Measurements from ENCODE around the gene MPI.
"Not testable (repeated sequence)": the region's sequence is repeated elsewhere in the genome, so short reads cannot be mapped to it uniquely, and the experiment has no call there.

The MPI gene

GRCh38 chr15:74893627-74894026, 3.8 kb downstream of the MPI start:
- no peak for DNase-seq

- DNase-seq, result not testable (repeated sequence)
These were observed 4.5 kb downstream of the MPI start for GRCh38 chr15:74894383-74894782.

GRCh38 chr15:74895830-74896229, 6.0 kb downstream of the MPI start:
- DNase-seq, result no peak

DNA sequence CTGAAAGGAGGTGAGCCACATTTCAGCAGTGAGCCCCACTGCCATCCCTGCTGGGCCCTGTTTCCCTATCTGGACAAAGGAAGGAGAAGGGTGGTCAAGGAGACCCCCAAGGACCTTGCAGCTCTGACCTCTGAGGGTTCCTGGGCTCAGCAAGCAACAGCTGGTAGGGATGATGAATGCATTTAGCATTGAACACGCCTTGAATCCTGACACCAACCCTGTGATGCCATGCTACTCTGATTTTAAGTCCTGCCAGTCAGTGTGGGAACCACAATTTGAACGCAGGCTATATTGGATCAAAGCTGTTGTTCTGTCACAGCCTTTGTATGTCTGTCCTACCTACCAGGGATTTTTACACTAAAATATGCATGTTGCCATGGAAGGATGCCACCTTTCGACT, 6.5 kb downstream of the MPI start:
- DNase-seq, result no peak

GRCh38 chr15:74897300-74897701, 7.5 kb downstream of the MPI start:
- DNase-seq, result no peak

GRCh38 chr15:74901612-74902063, 11.8 kb downstream of the MPI start:
- peak; percentile 55 for DNase-seq

DNA sequence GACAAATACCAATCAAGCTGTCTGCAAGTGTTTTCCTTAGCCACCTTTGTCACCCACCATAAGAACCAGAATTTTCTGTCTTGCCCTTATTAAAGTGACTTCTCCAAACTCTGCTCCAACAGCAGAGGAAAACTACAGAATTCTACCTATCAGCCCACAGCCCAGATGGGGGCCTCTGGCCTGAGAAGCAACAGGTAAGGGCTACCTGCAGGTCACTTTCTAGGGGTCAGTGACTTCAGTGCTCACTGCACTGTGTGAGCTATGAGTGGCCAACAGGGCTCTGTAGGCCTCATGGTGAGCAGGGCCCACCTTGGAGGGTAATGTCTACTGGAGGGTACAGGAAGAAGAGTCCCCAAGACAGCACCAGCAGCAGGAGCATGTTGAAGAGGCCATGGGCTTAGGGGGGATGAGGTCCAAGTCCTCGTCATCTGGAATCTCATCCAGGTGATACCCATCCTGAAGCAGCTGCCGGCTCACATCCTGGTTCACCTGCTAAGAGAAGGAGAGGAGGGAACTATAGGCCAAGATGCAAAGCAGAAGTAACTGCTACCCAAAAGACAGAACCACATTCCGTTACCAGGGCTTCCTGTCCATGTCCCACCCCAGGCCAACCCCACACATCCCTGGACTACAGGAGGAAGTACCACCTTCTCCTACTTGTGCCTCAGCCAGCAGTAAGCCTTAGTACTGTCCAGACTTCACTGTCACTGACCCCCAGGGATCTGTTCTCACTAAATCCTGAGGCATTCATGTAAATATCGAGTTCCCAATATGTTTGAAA, 12.6 kb downstream of the MPI start:
- DNase-seq, result no peak

- DNase-seq, result no peak
These were observed 13.8 kb downstream of the MPI start for GRCh38 chr15:74903676-74904075.

DNA sequence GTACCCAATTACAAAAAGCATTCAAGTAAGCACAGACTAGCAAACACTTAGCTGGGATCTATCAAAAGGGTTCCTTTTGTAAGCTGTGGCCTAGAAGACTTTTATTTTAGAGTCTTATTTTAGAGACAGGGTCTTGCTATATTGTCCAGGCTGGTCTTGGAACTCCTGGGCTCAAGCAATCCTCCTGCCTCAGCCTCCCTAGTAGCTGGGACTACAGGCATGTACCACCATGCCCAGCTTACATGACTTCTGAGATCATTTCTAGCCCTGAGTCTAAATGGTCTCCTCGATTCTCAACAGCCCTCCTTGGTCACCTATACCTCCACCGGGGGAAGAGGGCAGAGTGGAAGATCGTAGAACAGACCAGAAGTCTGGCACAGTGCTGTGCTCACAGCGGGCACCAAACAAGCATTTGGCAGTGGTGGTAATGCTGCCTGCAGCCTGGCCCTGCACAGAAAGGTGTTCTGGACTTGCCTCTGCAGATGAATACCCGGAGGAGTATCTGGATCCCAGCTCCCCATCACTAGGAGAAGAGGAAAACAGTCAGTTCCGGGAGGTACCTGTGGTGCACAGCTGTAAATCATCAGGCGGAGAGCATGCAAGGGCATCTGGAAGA, 14.5 kb downstream of the MPI start:
- no peak for DNase-seq

GRCh38 chr15:74906067-74906449, 16.2 kb downstream of the MPI start:
- DNase-seq, result peak; percentile 57

- DNase-seq, result peak; percentile 90
These were observed 16.8 kb downstream of the MPI start, which contains the start of gene FAM219B for GRCh38 chr15:74906450-74907162. FAM219B (minus strand) TSS chr15:74906851; CDS start chr15:74906800, 51 bp downstream.

DNA sequence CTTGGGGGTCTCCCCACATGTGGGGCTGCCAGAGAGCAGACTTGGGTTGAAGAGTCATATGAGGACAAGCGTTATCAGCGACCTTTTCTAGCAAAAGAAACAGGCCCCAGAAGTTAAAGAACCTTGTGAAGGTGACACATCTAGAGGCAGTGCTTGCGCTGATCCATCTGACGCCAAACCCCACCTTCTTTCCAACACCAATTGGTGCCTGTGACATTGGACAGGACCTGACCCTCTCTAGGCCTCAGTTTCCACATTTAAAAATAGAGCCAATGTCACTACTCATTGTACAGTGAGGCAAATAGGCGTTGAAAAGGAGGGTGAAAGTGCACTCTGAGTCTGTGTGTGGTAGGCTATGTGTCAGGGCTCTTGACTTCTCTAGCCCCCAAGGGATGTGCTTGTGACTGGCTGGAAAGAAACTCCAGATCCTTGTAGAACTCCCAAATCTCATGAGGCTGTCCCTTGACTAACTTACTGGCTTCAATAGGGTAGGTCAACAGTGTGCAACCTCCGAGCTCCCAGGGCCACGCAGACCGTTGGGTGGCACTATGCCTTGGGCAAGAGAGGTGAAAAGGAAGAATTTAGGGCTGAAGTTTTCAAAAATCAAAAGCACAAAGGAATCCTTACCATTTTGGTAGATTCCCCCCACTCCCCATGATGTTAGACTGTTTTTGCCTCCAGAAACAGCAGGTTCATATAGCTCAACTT, 17.5 kb downstream of the MPI start:
- peak; percentile 37 for DNase-seq

GRCh38 chr15:74908635-74909034, 18.8 kb downstream of the MPI start:
- DNase-seq, result no peak

DNA sequence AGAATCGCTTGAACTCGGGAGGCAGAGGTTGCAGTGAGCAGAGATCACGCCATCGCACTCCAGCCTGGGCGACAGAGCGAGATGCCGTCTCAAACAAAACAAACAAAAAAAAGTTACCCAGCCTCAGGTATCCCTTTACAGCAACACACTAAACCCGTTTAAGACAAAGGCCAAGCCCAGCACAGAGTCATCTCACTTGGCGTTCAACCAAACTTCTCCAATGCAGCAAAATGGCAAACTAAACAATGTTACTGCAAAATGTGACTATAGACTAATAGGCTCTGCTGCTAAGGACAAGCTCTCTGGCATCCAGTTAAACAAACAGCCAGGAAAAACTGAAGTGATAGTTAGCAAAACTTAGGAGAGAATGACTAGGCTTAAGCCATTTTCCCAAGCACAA, 23.2 kb downstream of the MPI start:
- no peak for DNase-seq

DNA sequence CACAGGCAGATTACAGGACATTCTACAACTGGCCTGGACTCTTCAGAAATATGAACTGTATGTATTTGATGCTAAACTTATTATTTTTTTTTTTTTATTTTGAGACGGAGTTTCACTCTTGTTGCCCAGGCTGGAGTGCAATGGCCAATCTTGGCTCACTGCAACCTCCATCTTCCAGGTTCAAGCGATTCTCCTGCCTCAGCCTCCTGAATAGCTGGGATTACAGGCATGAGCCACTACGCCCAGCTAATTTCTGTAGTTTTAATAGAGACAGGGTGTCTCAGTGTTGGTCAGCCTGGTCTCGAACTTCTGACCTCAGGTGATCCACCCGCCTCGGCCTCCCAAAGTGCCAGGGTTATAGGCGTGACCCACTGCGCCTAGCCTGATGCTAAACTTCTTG, 24.0 kb downstream of the MPI start:
- DNase-seq, result not testable (repeated sequence)

GRCh38 chr15:74917676-74918075, 27.8 kb downstream of the MPI start:
- DNase-seq, result no peak

DNA sequence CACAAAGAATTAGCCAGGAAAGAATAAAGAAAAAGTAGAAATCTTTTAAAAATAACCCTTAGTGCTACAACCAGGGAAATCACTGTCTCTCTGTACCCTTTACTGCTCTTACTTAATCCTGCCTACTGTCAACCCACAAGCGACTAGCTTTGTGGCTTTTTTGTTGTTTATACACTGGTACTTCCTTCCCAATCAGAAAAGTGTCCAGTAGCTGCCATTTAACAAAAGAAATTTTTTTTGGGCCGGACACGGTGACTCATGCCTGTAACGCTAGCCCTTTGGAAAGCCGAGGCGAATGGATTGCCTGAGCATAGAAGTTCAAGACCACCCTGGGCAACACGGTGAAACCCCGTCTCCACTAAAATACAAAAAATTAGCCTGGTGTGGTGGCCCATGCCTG, 30.6 kb downstream of the MPI start:
- DNase-seq, result no peak

- no peak for DNase-seq
These were observed 34.7 kb downstream of the MPI start for GRCh38 chr15:74924525-74924924.

GRCh38 chr15:74928771-74929198, 38.9 kb downstream of the MPI start:
- DNase-seq, result no peak

DNA sequence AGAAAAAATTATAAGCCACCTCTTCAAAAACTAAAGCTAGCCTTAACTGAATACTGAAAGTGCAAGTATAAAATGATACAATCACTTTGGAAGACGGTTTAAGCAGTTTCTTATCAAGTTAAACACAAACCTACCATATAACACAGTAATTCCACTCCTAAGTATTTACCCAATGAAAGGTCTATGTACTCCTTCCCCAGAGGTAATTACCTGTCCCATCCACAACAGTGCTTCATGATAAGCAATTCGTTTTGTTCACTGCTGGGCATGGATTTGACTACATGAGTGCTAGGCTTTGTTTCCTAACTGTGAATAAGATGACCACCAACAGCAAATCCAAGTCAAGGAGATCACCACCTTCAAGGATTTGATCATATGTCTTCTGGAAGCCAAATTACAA, 43.7 kb downstream of the MPI start:
- DNase-seq, result no peak

- DNase-seq, result not testable (repeated sequence)
These were observed 45.4 kb downstream of the MPI start for GRCh38 chr15:74935193-74935592.

DNA sequence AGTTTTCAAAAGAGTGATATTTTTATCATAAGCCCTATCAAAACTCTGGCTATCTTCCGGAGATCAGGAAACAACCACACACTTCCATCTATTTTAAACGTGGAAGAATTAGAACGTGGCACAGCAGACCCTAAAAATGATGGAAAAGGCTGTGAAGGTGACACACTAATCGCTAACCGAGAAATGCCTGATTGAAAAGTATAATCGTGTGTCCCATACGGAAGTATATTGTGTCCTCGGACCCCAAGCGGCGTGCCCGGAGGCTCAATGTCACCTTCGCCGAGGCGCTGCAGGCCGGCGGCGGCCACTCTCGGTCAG, 47.4 kb downstream of the MPI start:
- peak; percentile 72 for DNase-seq

Data from DMS53 (cell line).